Measurements from ENCODE around the gene MLXIP.
"Not testable (repeated sequence)": the region's sequence is repeated elsewhere in the genome, so short reads cannot be mapped to it uniquely, and the experiment has no call there.

Gene MLXIP

GRCh38 chr12:122078141-122079032, at the start of gene MLXIP:
Gene MLXIP, plus strand, starts transcription at chr12:122078756. Its CDS starts 98 bp downstream, at chr12:122078854.
- peak; percentile 44 for DNase-seq

DNA sequence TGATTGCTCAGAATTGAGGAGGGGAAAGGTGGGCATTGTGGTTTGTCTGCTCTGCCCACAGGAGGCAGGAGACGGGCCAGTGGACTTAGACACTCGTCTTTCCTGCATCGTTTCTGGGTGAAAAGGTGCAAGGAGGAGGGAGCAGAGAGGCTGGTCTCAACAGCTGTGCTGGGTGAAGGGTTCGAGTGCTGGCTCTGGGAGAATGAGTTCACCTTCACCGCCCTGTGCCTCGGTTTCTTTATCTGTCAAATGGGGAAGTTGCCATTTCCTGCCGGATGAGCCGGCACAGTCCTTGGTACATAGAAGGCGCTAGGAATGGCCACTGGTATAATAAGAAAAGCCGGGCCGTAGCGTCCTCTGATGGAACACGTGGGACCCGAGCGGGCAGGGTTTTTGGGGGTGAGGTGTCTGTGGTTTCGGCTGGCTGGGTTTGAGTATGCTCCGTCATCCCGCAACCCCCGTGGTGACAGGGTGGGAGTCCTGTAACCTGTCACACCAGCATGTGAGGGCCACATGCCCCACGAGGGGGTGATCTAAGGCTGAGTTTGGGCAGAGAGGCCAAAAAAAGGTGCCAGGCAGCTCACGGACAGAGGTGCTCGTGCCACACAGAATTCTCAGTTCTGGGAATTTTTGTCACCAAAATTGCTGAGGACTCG, 49.5 kb upstream of the MLXIP start:
- no peak for DNase-seq

- no peak for DNase-seq
Measured at GRCh38 chr12:122029620-122030423, 48.7 kb upstream of the MLXIP start.

DNA sequence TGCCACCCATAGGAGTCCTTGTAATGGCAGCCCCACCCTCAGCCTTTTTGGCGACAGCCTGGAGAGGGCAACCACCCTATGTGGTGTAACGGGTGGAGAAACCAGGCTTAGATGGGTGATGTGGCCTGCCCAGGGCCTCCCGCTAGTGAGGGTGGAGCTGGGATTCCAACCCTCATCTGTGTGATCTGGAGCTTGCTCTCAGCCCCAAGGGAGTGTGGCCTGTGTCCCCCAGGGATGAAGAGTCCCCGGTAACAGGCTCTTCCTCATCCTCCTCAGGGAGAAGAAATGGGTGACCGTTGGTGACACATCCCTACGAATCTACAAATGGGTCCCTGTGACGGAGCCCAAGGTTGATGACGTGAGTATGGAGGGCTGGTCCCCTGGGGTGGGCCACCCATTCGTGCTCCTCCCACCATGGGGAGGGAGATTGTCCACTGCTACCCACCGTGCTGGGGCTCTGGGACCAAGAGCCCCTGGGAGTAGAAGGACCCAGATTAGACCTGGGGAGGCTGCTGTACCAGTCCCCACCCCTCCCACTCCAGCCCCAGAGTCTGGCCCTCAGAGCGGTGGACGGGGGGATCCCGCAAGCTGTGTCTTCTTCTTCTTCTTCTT, 48.0 kb upstream of the MLXIP start:
- no peak for DNase-seq

DNA sequence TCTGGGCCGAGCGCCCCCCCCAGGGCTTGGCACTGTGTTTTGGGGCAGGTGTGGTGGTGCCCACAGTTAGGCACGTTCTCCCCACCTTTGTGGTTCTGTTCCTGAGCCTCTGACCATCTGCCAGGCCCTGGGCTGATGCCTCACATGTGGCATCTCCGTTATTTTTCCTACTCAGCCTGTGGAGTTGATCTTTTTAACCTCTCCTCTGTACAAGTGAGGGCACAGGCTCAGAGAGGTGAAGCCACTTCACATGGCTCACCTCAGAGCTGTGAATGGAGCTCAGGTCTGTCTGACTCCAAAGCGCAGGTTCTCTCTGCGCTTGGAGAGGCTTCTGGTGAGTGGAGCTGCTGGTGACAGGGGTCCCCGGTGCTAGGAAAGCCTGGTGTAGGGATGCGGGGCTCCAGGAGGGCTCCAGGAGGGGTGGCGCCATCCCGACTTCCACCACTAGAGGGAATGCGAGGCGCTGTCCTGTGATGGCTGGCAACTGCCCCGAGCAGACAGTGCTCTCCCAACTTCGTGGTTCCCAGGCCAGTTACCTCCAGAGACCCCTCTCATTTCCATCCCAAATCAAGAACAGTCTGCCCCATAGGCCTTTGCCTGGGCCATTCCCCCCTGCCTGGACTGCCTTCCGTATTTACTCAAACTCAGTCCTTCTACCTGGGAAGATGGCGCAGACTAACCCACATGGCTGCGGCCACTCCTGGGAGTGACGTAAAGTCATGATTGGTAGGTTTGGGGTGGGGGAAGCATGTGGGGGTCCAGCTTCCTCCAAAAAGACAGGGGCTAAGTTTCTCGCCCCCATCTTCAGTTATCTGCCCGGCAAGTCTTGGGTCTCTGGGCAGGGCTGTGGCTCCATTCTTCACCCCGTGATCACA, 47.0 kb upstream of the MLXIP start:
- DNase-seq = no peak

DNA sequence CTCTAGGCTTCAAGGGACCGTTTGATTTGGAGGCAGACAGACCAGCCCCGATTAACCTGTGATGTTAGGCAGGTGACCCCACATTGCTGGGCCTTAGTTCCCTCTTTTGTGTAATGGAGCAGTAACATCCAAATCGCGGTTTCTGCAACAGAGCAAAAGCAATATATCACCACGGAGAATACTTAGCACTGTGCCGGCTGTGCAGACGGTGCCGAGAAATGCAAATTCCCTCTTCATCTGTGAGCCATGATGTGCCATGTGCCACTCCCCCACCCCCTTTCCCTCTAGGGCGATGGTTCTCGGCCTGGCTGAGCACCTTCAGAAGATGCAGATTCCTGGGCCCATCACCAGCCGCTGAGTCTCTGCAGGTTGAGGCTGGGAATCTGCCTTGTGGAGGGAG, 46.0 kb upstream of the MLXIP start:
- no peak for DNase-seq

DNA sequence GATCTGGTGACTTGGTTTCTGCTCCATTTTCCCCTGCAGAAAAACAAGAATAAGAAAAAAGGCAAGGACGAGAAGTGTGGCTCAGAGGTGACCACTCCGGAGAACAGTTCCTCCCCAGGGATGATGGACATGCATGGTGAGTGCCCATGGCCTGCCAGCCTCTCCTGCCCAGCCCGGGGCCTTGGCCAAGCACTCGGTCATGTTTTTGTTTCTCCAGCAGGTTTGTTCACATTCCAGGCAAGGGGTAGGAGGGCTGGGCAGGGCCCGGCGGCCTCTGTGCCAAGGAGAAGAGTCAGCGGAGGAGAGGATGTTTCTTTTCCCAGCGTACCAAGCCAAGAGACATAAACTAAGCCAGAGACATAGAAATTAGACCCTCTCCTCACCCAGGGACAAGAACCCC, 43.3 kb upstream of the MLXIP start:
- no peak for DNase-seq

- no peak for DNase-seq
Measured at GRCh38 chr12:122036153-122036552, 42.4 kb upstream of the MLXIP start.

GRCh38 chr12:122040579-122041386, 37.8 kb upstream of the MLXIP start:
- DNase-seq = no peak

DNA sequence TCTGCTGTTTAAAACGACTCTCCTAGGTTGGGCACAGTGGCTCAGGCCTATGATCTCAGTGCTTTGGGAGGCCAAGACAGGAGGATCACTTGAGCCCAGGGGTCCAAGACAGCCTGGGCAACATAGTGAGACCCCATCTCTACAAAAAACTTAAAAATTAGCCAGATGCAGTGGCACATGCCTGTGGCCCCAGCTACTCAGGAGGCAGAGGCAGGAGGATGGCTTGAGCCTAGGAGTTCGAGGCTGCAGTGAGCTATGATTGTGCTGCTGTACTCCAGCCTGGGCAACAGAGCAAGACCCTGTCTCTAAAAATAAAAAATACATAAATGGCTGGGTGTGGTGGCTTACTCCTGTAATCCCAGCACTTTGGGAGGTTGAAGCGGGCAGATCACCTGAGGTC, 37.1 kb upstream of the MLXIP start:
- DNase-seq = not testable (repeated sequence)

- DNase-seq = no peak
Measured at GRCh38 chr12:122042910-122043309, 35.6 kb upstream of the MLXIP start.

GRCh38 chr12:122043476-122043875, 35.1 kb upstream of the MLXIP start:
- no peak for DNase-seq

- DNase-seq = no peak
Measured at GRCh38 chr12:122045262-122045661, 33.3 kb upstream of the MLXIP start.

- DNase-seq = no peak
Measured at GRCh38 chr12:122046145-122046544, 32.4 kb upstream of the MLXIP start.

DNA sequence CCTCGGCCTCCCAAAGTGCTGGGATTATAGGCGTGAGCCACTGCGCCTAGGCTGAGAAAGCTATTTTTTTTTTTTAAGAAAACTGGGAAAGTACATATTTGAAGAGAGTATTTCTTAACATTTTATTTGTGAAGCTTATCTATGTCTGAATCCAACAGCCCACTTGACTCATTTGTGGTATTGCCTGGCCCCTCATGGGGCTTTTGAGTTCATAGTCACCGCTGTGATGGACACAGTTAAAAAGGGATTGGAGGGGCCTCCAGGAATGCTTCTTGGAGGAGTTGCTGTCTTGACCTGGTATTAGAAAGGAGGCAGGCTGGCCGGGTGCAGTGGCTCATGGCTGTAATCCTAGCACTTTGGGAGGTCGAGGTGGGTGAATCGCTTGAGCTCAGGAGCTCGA, 30.4 kb upstream of the MLXIP start:
- no peak for DNase-seq

DNA sequence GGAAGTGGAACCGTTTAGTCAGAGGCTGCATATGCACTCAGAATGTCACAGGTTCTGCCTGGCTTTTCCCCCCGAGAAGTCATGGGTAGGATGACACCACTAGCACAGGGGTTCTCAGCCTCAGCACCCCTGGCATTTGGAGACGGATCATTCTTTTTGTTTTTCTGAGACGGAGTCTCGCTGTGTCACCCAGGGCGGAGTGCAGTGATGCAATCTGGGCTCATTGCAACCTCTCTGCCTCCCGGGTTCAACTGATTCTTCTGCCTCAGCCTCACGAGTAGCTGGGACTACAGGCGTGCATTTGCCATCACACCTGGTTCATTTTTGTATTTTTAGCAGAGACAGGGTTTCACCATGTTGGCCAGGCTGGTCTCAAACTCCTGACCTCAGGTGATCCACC, 28.7 kb upstream of the MLXIP start:
- no peak for DNase-seq

DNA sequence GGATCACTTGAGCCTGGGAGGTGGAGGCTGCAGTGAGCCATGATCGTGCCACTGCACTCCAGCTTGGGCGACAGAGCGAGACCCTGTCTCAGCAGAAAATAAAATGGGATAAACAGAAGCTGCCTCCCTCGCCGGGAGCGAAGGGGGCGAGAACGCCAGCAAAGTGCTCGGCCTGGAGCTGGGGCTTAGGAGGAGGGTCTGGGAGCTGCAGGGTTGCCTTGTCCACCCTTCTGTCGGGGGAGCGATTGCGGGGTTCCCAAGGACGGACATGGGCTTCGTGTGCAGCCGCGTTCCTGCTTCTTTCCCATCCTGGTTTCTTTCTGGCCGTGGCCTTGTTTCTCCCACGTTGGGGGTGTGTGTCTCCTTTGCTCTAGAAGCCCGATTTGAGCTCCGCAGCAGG, 27.9 kb upstream of the MLXIP start:
- no peak for DNase-seq

DNA sequence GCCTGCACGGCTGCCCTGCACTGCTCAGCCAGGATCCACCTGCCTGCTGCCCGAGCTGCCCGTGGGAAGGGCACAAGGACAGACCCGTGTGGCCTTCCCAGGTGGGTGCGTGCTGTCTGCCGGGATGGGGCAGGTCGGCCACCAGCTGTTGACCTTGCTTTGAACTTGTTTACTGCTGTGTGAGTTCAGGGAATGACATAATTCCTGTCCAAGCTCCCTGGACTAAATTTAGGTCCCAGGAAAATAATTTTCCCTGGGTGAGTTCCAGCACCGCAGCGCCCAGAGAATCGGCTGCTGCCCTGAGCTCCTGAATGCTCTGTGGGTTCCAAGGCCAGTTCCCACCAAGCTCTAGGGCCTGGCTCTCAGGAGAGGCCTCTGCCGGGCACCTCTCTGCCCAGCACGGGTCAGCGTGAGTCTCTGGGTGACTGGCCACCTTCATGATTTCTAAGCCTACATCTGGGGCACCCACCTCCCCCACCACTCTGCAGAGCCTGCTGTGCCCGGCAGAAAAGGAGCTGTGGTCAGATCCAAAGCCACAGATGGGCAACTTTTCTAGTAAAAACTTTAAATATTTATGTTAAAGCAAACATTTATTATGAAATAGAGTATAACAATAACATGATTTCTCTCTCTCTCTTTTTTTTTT, 27.2 kb upstream of the MLXIP start:
- DNase-seq = no peak

GRCh38 chr12:122052285-122052684, 26.3 kb upstream of the MLXIP start:
- DNase-seq = no peak

- no peak for DNase-seq
Measured at GRCh38 chr12:122054842-122055520, 23.6 kb upstream of the MLXIP start.

All from DMS 273 treated with DMSO at 0.1 percent for 48 hours (cell line).